Activated CD8-positive, alpha-beta memory T cell treated with anti-CD3 and anti-CD28 coated beads, Interleukin-2, amount 50 U/mL, for 24 hours (primary cell): ENCODE data around the gene KIRREL3.

Source experiments
- DNase-seq: peaks from one replicate; pipeline ENCODE4 v3.0.0-alpha.2; 2020; ENCODE audit errors: extremely low read depth

The KIRREL3 gene

DNA sequence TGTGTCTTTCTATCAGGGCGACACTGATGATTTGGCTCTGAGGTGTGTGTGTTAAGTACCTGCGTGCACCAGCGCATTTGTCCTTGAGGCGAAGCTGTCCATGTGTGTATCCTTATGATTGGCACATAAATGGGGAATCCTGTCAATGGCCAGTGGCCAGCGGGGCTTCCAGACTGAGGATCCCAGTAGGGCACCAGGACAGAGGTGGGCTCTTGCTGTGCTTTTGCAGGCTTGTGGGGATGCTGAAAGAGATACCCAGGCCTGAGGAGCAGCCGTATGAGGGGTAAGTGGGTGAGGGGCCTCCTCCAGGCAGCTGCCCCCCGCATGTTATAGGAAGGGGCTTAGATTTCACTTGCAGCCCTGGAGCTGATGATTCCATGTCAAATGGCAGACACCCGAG is 488.3 kb downstream of the KIRREL3 start:
- DNase-seq, result no peak

DNA sequence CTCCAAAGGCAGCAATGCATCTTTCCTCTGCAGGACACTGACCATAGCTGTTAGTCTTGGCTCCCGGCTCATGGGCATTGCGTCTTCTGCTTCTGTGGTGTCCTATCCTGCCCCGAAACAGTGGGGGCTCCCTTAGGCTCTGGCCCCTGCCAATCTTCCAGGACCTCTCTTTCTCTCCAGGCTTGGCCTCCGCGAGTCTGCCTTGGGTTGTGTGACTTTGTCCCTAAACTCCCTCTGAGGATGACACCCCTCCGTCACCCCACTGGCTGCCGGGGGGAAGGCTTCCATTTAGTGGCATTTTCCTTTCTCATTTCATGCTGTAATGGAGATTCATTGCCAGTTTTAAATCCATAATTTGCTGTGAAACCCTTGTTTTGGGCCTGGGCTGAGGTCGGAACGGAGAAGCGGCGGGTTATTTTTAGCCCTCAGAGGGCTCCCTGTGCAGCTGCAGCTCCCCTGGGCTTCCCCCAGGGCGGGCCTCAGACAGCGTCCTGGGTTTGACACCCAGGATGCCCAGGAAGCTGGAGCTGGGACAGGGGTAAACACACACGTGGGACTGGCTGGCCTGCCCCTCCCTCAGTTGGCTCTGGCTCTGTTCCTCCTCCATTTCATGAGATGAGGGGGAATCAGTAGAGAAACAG is 489.0 kb downstream of the KIRREL3 start:
- DNase-seq, result no peak

DNA sequence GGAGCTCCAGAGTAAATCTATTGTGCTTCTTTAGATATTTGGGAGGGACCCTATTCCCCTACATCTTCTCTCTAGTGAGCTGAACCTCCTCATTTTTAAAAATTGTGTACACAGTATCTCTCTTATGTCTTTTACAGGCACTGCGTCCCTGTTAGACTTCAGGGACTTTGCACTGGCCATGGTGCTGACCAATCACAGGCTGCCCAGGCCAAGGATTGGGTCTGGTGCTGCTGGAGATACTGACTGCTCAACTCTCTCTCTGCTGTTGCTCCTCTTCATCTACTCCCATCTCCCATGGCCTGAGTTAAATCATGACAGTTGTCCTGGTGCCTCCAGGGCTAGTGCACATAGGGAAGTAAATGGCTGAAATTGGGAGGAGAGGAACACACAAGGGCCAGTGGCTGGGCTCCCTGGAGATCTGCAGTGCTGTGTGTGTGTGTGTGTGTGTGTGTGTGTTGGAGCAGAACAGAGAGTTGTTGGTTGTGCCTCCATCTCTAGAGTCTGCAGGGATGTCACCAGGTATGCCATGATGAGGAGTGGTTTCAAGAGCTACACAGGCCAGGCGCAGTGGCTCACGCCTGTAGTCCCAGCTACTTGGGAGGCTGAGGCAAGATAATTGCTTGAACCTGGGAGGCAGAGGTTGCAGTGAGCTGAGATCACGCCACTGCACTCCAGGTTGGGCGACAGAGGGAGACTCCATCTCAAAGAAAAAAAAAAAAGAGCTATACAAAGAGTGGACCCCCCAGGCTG is 489.8 kb downstream of the KIRREL3 start:
- DNase-seq, result no peak

DNA sequence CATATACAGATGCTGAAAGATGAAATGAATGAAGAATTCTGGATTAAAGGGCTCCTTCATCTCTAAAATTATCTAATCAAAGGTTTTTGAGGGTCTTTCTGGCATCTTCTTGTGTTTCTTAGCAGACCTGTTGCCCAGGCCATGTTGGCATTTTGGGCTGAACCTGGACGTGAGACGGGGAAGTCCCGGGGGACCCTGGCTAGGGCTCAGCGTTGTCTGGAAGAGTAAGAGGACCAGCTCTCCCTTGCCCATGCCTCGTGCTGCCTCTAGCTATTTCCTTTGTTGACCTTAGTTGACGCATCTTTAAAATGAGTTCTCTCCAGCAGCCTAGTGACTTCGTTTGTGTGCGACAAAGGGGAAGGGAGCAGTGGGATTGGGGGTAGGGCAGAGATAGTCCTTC is 492.9 kb downstream of the KIRREL3 start:
- DNase-seq, result no peak

DNA sequence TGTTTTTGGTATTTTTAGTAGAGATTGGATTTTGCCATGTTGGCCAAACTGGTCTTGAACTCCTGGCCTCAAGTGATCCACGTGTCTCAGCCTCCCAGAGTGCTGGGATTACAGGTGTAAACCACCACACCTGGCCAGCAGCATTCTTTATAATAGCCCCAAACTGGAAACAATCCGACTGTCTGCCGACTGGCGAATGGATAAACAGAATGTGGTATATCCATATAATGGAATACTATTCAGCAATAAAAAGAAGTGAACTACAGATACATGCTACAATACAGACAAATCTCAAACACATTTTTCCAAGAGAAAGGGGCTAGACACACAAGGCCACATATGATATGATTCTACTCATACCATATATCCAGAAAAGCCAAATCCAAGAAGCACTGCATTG is 493.8 kb downstream of the KIRREL3 start:
- no peak for DNase-seq

DNA sequence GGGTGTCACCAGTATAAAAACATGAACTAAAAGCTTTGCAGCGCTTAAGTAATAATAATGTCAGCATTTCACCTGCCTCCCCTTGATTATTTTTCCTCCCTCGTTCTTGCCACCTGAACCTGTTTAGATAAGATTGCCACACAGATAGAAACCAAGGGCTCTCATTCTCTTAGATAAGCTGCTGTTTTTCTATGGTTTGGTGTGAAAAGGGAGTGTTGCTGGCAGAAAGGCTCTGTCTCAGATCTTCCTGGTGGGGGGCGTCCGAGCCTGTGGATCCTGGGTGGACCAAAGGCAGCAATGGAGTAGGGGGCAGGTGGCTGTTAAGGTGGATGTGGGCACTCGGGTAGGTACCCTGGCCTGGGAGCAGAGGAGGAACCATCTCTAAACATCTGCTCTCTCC is 497.6 kb downstream of the KIRREL3 start:
- no peak for DNase-seq

DNA sequence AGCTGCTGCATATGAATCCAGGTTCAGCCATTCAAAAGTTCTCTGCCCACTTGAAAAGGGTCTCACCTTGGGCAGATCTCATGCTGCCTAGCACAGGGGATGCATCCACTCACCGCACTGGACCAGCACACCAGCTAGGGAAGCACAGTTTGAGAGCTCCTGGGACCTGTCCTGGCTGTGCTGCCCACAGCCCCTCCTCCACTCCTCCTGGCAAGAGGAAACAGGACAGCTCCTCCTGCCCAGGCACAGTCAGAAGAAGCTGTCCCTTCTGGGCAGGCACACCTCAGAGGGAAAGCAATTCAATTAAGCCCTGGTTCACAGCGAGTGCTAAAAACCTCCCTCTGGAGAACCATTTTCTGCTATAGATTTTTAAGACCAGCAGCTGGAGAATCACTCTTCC is 498.4 kb downstream of the KIRREL3 start:
- no peak for DNase-seq

DNA sequence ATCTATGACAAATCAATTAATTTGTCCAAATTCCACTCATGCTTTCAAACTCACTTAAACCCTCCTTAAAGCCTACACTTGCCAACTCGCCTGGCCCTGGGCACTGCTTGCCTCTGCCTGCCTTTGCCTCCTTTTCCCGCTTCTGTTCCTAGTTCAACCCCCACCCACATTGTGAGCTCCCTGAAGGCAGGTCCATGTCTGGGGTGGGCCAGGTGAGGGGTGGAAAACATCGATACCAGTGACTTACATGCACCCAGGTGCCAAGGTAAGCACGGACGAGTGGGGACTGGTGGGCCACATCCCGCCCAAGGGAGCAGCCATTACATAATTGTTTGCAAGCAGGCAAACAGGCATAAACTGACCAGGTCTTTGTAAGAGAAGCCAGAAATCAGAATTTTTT is 498.9 kb downstream of the KIRREL3 start:
- no peak for DNase-seq

DNA sequence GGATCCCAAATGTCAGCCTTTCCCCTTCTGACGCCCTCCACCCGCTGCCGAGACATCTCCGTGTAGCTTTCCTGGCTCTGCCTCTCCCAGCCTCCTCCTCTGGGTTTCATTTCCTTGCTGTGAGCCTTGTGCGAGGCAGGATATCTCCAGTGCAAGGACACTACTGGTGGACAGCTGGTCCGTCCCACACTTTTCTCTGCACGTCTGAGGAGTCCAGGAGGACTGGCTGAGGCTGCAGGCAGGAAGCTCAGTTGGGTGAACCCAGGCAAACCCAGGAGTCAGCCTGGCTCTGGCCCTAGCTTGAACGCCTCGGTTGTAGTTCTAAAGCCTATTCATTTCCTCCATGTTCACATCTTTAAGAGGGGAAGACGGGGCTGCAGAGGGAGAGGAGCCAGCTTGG is 499.6 kb downstream of the KIRREL3 start:
- no peak for DNase-seq

DNA sequence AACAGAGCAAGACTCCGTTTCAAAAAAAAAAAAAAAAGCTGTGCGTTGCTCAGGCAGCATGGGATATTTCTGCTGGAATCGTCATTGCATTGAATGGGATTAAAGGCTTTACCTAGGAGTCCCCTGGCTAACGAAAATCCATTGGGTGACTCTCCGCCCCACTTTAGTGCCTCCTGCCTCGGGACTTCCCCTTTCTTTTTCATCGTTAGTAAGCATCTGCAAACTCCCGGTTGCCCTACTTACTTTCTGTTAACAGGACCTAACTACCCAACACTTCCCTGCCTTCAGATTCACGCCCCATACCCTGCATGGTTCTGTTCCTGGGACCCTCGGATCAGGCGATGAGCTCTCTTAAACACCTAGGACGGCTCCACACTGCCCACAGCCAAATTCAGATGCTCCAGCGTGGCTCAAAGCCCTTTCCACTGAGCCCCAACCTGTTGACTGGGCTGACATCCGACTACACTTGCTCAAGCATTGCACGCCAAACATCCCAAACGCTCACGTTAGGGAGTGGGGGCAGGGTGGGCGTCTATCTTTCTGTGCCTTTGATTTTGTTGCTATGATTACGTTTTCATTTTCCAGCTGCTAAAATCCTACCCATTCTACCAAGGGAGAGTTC is 501.3 kb downstream of the KIRREL3 start:
- no peak for DNase-seq

DNA sequence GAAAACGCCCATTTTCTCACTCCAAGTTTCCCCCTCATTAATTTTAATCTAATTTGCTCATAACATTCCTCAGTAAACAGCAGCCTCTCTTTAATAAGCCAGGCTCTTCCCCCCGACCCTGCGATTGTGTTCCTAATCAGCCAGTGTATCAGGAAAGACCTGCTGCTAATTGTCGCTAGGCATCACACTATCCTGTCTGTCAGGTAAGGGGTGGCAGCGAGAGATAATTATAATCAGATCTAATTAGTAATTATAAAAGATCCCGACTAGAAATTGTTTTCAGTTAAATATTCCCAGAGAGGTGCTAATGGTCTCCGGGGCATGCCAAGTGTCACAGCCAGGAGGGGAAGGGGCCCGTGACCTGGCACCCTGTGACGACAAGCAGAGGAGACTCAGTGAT is 502.3 kb downstream of the KIRREL3 start:
- DNase-seq, result no peak

DNA sequence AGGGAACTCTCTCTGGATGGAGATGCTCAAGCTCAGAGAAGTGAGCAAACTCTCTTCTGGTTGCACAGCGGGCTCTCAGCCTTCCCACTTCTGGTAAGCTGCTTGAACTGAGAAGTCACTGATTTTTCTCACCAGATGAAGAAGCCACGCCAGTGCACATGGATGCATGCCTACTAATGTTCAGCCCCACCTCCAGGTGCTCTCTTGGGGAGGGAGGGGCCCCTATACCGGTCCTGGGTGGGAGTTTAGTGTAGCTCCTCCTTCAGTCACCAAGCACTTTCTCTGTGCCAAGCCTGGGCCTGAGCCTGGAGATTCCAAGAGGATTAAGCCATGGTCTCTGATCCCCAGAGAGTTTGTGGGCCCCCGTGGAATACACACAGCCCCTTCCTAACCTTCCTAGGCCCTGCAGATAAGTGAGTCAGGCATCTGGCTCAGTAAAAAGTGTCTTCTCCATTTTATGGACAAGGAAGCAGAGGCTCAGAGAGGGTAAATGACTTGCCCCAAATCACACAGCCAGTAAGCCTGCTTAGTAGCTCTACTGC is 502.9 kb downstream of the KIRREL3 start:
- DNase-seq, result no peak

DNA sequence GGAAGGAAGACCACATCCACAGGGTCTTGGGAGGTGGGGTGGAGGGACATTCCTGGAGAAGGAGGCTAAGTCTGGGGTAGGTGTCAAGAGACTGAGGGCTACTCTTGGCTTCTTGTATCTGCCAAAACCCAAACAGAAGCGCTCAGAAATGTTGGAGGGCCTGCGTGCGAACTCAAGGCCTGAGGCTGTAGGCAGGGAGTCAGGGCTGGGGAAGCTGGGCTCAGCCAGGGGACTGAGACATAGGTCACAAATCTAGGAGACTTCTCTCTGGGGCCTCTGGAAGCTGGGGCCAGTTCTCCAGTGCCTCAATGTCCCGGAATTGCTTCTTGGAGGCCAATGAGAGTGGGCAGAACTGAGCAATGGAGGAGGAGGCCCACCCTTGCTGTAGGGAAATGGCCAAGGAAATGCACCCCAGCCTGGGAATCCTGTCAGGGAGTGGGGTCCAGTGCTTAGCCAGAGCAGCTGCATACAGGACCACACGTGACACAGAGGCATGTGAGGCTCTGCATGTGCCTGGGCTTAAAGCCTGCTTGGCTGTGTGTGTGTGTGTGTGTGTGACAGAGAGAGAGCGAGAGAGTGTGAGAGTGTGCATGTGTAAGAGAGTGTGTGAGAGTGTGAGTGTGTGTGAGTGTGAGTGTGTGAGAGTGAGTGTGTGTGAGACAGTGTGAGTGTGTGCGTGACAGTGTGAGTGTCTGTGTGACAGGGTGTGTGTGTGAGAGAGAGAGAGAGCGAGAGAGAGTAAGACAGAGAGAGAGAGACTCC is 503.8 kb downstream of the KIRREL3 start:
- DNase-seq, result no peak

DNA sequence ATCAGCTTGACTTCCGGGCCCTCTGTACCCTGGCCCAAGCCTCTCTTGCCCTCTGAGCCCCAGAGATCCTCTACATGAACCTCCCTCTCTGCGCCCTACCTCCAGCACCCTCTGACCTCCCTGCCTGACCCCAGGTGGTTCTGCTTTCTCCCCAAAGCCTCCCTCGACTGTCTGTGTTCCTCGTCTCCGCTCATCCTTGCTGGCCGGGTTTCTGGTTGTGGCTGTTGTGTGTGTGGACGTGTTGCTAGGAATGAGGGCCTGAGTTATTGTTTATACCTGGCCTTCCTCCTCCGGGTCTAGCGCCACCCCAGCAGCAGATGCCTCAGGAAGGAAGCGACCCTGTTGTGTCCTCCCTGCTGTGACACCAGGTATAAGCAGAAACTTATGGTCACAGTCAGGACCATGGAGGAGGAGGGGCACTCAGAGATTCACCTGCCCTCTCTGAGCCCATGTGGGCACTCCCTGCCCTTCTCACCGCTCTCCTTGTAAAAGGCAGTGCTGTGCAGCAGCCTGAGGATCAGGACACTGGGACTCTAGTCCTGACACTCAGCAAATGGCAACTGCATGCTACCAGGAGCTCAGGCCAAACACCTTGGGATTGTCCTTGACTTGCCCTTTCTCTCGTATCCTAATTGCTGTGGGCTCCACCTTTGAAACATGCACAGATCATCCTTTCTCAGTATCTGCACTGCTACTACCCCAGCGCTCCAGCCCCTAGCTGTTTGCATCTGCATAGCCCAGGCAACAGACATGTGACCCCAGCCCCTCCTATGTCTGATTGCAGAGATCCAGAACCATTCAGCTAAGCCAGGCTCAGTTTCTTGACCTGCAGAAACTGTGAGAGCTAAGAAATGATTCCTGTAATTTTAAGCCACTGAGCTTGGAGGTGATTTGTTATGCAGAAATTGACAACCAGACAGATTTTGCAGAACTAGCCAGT is 505.0 kb downstream of the KIRREL3 start:
- no peak for DNase-seq

DNA sequence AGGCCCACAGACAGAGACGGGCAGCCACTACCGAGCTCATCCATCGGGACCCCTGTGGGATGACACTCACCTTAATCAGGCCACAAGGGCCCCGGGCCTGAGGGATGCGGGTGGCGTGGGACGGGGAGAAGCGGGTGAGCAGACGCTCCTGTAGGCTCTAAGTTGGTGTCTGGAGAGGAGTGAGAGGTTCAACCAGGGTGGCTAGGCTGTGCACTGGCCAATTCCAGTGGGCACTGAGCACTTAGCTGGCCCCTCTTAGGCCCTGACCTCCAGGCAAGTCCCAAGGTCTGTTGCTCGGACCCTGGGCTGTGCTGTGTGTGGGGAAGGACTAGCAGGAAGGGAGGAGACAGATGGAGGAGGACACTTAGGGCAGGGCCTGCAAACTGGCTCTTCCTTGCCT is 505.7 kb downstream of the KIRREL3 start:
- no peak for DNase-seq

DNA sequence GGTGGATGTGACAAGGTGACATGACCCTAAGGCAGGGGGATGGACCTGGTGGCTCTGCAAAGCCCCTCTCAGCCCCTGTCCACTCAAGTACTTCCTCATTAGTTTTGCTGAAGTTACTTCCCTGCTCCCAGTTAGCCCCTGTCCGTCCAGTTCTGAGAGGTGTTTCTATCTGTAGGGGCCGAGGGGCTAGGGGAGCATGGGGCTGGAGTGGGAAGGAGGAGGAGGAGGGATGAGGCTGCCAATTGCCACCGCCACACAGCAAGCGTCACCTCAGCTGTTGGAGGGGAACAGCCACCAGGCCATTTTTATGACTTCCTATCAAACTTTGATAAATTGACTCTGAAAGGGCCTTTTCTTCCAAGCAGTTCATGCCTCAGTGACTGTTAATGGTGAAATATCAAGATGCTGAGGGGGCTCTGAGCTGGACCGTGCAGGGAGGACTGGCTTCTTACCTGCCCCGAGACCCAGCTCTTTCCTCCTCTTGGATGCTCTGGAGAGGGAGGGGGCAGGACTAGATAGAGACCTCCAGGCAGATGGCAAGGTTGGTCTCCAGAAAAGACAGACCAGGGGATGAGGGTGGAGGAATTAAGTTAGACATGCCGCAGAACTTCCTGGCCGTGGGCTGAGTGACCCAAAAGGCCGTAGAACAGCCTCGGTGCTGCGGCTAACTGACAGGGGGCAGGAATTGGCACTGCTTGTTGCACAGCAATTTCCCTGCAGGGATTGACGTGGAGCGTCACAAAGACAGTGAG is 508.1 kb downstream of the KIRREL3 start:
- no peak for DNase-seq

DNA sequence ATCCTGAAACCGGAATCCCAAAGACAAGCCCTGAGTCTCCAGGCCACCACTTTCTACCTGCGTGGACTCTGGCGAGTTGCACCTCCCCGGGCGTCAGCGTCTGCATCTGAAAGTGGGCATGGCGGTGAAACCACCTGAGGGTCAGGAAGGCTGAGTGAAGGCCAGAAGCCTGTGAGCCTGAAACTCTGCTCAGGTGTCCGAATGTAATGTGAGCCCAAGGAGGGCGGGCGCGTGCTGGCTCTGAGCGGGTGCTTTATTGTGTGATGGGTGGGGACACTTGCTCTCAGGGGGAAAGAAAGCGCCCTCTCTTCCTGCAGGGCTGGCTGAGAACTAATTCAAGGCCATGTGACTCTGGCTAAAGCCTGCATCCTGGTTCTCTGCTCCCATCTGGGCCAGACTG is 509.5 kb downstream of the KIRREL3 start:
- no peak for DNase-seq

DNA sequence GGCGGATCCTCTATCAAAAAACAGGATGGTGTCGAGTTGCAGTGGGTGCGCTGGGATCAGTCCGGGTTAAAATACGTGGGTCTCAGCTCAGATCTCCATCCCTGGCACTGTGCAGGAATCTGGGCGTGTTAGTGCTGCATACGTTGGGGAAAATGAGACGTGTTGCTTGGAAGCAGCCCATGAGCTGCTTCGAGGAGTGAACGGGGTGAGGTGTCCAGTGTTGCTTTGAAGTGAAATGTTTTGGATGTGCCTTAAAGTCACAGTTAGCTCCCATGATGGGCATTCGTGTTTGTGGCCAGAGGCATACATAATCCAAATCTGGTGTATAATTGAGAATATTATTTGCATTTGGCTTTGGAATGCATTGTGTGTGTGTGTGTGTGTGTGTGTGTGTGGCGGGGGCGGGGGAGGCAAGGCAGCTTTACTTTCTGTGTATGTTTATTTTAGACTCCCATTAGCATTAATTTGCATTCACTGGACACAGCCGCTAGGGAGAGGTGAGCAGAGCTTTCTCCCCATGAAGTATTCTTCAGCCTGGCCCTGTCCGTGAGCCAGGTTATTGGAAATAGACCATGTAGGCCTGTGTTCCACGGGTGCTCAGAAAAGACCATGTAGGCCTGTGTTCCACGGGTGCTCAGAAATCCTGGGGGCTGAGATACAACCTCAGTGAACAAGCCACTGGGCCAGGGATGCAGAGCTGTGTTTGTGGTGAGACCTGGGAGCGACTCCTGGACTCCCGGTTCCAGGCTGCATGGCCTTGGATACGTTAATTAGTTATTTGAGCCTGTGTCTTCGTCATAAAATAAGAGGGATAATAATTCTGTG is 510.5 kb downstream of the KIRREL3 start:
- DNase-seq, result no peak

DNA sequence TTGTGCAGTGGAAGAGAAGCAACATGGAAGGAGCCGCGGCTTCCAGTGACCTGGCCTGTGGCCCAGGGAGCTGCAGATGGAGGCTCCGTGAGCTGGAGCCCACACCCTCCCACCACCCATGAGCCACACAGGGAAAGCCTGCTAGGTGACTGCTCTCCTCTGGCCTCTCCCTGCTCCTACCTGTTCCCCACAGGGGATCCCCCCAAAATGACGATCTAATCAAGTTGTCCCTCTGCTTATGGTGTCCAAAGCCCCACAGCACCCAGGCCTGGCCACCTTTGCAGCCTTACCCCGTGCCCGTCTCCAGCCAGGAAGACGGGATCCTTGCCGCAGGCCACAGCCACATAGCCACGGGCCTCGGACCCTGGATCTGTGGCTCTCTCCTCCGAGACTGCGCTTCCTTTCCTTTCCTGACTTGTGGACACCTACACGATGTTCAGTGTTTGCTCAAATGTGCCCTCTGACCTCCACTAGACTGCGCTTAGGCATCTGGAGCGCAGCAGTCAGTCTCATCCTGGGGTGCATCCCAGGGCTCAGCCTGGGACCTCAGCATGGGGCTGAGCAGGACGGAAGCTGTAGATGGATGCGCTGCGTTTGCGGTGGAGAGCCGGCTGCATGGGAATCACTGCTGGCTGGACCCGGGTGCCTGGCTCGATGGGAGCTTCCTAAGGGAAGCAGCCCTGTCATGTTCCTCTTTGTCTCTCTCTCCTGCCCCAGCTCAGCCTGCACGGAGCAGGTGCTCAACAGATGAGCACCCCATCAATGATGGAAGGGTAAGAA is 511.8 kb downstream of the KIRREL3 start:
- no peak for DNase-seq
